HepG2 (cell line): Measurements from ENCODE around the gene GON7. TPM values are rescaled to one million over a fixed set of nuclear protein-coding genes. Genes with fewer than 3 reads are reported as not detected.

Source experiments
- CBFB ChIP-seq: sonication (generic); formaldehyde crosslinking; IDR thresholded peaks from 2 replicates; pipeline ENCODE4 v1.4.0; 2020; ENCODE audit warnings: missing genetic modification reagents
- CEBPZ ChIP-seq: IDR thresholded peaks from 2 replicates; pipeline ENCODE4 v1.6.1; 2012; ENCODE audit warnings: low read length, improper control_type of control experiment
- HOXA7 ChIP-seq: sonication (generic); formaldehyde crosslinking; IDR thresholded peaks from 2 replicates; pipeline ENCODE4 v1.8.1; 2022; ENCODE audit warnings: mild to moderate bottlenecking, missing genetic modification reagents, moderate library complexity
- KLF9 ChIP-seq: IDR thresholded peaks from 2 replicates; pipeline ENCODE4 v1.6.1; 2016; ENCODE audit warnings: low read depth
- MEIS1 ChIP-seq: sonication (generic); formaldehyde crosslinking; IDR thresholded peaks from 2 replicates; pipeline ENCODE4 v1.9.0; 2021; ENCODE audit warnings: mild to moderate bottlenecking, missing genetic modification reagents, moderate library complexity, borderline replicate concordance
- NBN ChIP-seq: fragments of 450-650 bp; conservative IDR thresholded peaks from 2 replicates; pipeline ENCODE4 v1.6.1; 2017
- NFYC ChIP-seq: IDR thresholded peaks from 2 replicates; pipeline ENCODE4 v1.6.1; 2016; ENCODE audit warnings: missing genetic modification reagents, missing compliant biosample characterization
- NR2F1 ChIP-seq, 2 experiments: fragments of 450-650 bp in 1 of 2; formaldehyde crosslinking in 1 of 2; IDR thresholded peaks; 2 replicates each; pipeline versions ENCODE4 v1.5.0 to v1.6.1; 2016 to 2020; ENCODE audit warnings: mild to moderate bottlenecking in 1 of 2, missing compliant biosample characterization in 1 of 2, missing genetic modification reagents in 1 of 2, moderate library complexity in 1 of 2
- RFXAP ChIP-seq: sonication (generic); formaldehyde crosslinking; IDR thresholded peaks from 2 replicates; pipeline ENCODE4 v1.4.0; 2020; ENCODE audit warnings: missing genetic modification reagents, borderline replicate concordance
- SNAPC2 ChIP-seq: sonication (generic); formaldehyde crosslinking; IDR thresholded peaks from 2 replicates; pipeline ENCODE4 v1.8.1; 2022; ENCODE audit warnings: mild to moderate bottlenecking, missing genetic modification reagents
- SUZ12 ChIP-seq: fragments of 150-350 bp; IDR thresholded peaks from 2 replicates; pipeline ENCODE4 v1.6.1; 2014; ENCODE audit warnings: low read depth, low read length
- THAP11 ChIP-seq: IDR thresholded peaks from 2 replicates; pipeline ENCODE4 v1.6.1; 2016; ENCODE audit warnings: missing biosample characterization, missing genetic modification reagents
- XRCC5 ChIP-seq: fragments of 200-400 bp; formaldehyde crosslinking; optimal IDR thresholded peaks from 2 replicates; pipeline ENCODE3; 2017; ENCODE audit warnings: mild to moderate bottlenecking, low read length
- ZNF136 ChIP-seq: sonication (generic); formaldehyde crosslinking; IDR thresholded peaks from 2 replicates; pipeline ENCODE4 v1.8.1; 2022; ENCODE audit warnings: low read depth, mild to moderate bottlenecking, moderate library complexity, missing genetic modification reagents
- ZNF17 ChIP-seq: sonication (generic); formaldehyde crosslinking; IDR thresholded peaks from 2 replicates; pipeline ENCODE4 v1.5.0; 2020; ENCODE audit warnings: mild to moderate bottlenecking, missing genetic modification reagents
- ZNF180 ChIP-seq: sonication (generic); formaldehyde crosslinking; IDR thresholded peaks from 2 replicates; pipeline ENCODE4 v1.4.0; 2020; ENCODE audit warnings: low read depth, missing genetic modification reagents, borderline replicate concordance
- ZNF263 ChIP-seq: sonication (generic); formaldehyde crosslinking; IDR thresholded peaks from 2 replicates; pipeline ENCODE4 v1.4.0; 2020; ENCODE audit warnings: missing genetic modification reagents
- ZNF558 ChIP-seq: sonication (generic); formaldehyde crosslinking; IDR thresholded peaks from 2 replicates; pipeline ENCODE4 v1.9.0; 2022; ENCODE audit warnings: mild to moderate bottlenecking, missing genetic modification reagents, borderline replicate concordance
- ZNF703 ChIP-seq: sonication (generic); formaldehyde crosslinking; IDR thresholded peaks from 2 replicates; pipeline ENCODE4 v1.5.1; 2020; ENCODE audit warnings: missing genetic modification reagents, mild to moderate bottlenecking, moderate library complexity, borderline replicate concordance
- polyA plus RNA-seq, 8 experiments: library from polyadenylated mRNA; depleted of rRNA in 3 of 8; stranded (reverse) in 7 of 8; unstranded in 1 of 8; fragments of >200 nt; fragmentation: Illumina TruSeq in 4 of 8; extraction: Trizol in 4 of 8; gene quantifications; 2 replicates each; pipeline versions ENCODE4 v1.2.1 to v1.2.3, GENCODE V29; 2011 to 2016; ENCODE audit warnings: low read depth in 4 of 8, missing spikeins in 1 of 8, mixed read lengths in 1 of 8; ENCODE audit not compliant: insufficient read depth in 1 of 8
- total RNA-seq, 5 experiments: library from RNA; depleted of rRNA; stranded (reverse); fragments of >200 nt; fragmentation: Illumina TruSeq; extraction: Trizol; gene quantifications; 2 replicates each; pipeline ENCODE4 v1.2.3, GENCODE V29; 2016; ENCODE audit warnings: low read depth in 1 of 5
- TF ChIP-seq, protein P1 (sequence below): sonication (generic); formaldehyde crosslinking; IDR thresholded peaks from 2 replicates; pipeline ENCODE4 v1.4.0; 2020; ENCODE audit warnings: missing genetic modification reagents
- TF ChIP-seq, protein P2 (sequence below): sonication (generic); formaldehyde crosslinking; conservative IDR thresholded peaks from 2 replicates; pipeline ENCODE4 v1.4.0; 2020; ENCODE audit warnings: missing genetic modification reagents
- TF ChIP-seq, protein P3 (sequence below): sonication (generic); formaldehyde crosslinking; IDR thresholded peaks from 2 replicates; pipeline ENCODE4 v1.4.0; 2020; ENCODE audit warnings: missing genetic modification reagents
- TF ChIP-seq, protein P4 (sequence below): IDR thresholded peaks from 2 replicates; pipeline ENCODE4 v1.6.1; 2016; ENCODE audit warnings: low read depth, borderline replicate concordance

GON7 gene
- total and polyA plus RNA-seq, 2 of the 13 experiments (the other 11 are each of a cell fraction or from before 2014, with no cell fraction given), result 11.9 to 28.0 TPM

GRCh38 chr14:93206793-93207467, at the start of gene GON7, which contains the start of gene UBR7 (continued):
- TF ChIP-seq, protein P1, sequence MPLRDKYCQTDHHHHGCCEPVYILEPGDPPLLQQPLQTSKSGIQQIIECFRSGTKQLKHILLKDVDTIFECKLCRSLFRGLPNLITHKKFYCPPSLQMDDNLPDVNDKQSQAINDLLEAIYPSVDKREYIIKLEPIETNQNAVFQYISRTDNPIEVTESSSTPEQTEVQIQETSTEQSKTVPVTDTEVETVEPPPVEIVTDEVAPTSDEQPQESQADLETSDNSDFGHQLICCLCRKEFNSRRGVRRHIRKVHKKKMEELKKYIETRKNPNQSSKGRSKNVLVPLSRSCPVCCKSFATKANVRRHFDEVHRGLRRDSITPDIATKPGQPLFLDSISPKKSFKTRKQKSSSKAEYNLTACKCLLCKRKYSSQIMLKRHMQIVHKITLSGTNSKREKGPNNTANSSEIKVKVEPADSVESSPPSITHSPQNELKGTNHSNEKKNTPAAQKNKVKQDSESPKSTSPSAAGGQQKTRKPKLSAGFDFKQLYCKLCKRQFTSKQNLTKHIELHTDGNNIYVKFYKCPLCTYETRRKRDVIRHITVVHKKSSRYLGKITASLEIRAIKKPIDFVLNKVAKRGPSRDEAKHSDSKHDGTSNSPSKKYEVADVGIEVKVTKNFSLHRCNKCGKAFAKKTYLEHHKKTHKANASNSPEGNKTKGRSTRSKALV, result no peak
- TF ChIP-seq ZNF17 (CRISPR knock-in tag) (no peak), MEIS1 (CRISPR knock-in tag) (peak; percentile 76), ZNF136 (CRISPR knock-in tag) (0 out of 2 replicates have a peak, but pooled peaks have one; percentile 77), NFYC (CRISPR knock-in tag) (peak; percentile 82), CEBPZ (no peak), ZNF558 (CRISPR knock-in tag) (no peak), RFXAP (CRISPR knock-in tag) (no peak), XRCC5 (no peak), HOXA7 (CRISPR knock-in tag) (no peak), ZNF180 (CRISPR knock-in tag) (no peak), ZNF703 (CRISPR knock-in tag) (no peak; the same call in 1 of the 2 replicates), SNAPC2 (CRISPR knock-in tag) (peak; percentile 76; the same call in 1 of the 2 replicates), KLF9 (CRISPR knock-in tag) (no peak), NR2F1 (CRISPR knock-in tag; IDR thresholded peaks at IDR 0.05) (no peak), NBN (no peak), THAP11 (CRISPR knock-in tag) (peak; percentile 89), CBFB (peak; percentile 87), SUZ12 (no peak), ZNF263 (CRISPR knock-in tag) (peak; percentile 95)
- TF ChIP-seq, protein P2, sequence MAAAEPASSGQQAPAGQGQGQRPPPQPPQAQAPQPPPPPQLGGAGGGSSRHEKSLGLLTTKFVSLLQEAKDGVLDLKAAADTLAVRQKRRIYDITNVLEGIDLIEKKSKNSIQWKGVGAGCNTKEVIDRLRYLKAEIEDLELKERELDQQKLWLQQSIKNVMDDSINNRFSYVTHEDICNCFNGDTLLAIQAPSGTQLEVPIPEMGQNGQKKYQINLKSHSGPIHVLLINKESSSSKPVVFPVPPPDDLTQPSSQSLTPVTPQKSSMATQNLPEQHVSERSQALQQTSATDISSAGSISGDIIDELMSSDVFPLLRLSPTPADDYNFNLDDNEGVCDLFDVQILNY (CRISPR knock-in tag), result peak; percentile 95
- TF ChIP-seq, protein P3, sequence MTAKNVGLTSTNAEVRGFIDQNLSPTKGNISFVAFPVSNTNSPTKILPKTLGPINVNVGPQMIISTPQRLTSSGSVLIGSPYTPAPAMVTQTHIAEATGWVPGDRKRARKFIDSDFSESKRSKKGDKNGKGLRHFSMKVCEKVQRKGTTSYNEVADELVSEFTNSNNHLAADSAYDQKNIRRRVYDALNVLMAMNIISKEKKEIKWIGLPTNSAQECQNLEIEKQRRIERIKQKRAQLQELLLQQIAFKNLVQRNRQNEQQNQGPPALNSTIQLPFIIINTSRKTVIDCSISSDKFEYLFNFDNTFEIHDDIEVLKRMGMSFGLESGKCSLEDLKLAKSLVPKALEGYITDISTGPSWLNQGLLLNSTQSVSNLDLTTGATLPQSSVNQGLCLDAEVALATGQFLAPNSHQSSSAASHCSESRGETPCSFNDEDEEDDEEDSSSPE (CRISPR knock-in tag), result peak; percentile 98
- TF ChIP-seq, protein P4, sequence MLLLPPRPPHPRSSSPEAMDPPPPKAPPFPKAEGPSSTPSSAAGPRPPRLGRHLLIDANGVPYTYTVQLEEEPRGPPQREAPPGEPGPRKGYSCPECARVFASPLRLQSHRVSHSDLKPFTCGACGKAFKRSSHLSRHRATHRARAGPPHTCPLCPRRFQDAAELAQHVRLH (CRISPR knock-in tag), result no peak
